Heart left ventricle (tissue), 13 donors: Measurements from ENCODE around the gene BEND7.

Experiments
- POLR2A ChIP-seq, 2 donors: fragments of 450-650 bp; IDR thresholded peaks; one replicate each; pipeline ENCODE4 v1.6.1; 2017; ENCODE audit warnings: antibody characterized with exemption in 2 of 2, mild to moderate bottlenecking in 2 of 2, moderate library complexity in 2 of 2
- TF ChIP-seq, protein P1 (sequence below), 12 donors: fragments of 200-600 bp; sonication (generic) in 4 of 12; IDR thresholded peaks; one replicate each; pipeline versions ENCODE4 v1.5.0 to v1.8.0; 2018 to 2022; ENCODE audit warnings: antibody characterized with exemption in 12 of 12, mild to moderate bottlenecking in 5 of 12
- donor health status: ischemic (EF 13 %, LVEDD 7.1; RV severe dilation, severe dysfunction).
- donor health status: DM: no; HTN: yes; CAD: no.
- donor health status: DM: no; HTN: no; CAD: no.
- donor health status: ischemic (EF 25% LVEDD 6.9; RV normal size, moderate dysfunction).
- donor health status: ischemic (EF 25% LVEDD 5.7; RV mildly dilated, moderate dysfunction).
- donor health status: ischemic (EF 35%, LVEDD 5.7; RV mildly dilated, moderate dysfunction).
- donor health status: nonischemic (EF 11% LVEDD 7.7; RV severe dilation, severe dysfunction).
- donor health status: DM: yes; HTN: yes; CAD: no.
- donor health status: PGD.
- donor health status: ischemic (EF 29% LVEDD 5.4; RV normal size, mild dysfunction).
- donor health status: nonischemic (EF 23%, LVEDD 6.1; RV moderate dilation, normal function).

DNA sequence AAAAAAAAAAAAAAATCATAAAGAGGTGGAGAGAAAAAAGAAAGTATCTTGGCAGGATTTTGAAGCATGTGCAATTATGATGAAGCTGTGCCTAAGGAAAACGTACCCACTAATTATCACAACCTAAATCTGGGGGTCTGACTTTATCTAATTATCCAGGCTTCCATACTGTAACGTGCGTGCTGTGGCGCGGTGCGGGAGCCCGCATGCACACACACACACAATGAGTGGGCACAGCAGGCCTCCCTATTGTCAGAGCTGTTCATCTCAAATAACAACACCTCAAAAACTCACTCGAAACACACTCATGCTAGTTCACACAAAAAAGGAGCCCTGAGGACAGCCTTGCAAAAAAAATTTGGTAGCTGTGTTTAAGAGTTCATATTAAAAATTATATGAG lies 31.9 kb downstream of the BEND7 start:
- TF ChIP-seq POLR2A (IDR thresholded peaks at IDR 0.05) = no peak
- TF ChIP-seq, protein P1, sequence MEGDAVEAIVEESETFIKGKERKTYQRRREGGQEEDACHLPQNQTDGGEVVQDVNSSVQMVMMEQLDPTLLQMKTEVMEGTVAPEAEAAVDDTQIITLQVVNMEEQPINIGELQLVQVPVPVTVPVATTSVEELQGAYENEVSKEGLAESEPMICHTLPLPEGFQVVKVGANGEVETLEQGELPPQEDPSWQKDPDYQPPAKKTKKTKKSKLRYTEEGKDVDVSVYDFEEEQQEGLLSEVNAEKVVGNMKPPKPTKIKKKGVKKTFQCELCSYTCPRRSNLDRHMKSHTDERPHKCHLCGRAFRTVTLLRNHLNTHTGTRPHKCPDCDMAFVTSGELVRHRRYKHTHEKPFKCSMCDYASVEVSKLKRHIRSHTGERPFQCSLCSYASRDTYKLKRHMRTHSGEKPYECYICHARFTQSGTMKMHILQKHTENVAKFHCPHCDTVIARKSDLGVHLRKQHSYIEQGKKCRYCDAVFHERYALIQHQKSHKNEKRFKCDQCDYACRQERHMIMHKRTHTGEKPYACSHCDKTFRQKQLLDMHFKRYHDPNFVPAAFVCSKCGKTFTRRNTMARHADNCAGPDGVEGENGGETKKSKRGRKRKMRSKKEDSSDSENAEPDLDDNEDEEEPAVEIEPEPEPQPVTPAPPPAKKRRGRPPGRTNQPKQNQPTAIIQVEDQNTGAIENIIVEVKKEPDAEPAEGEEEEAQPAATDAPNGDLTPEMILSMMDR (IDR thresholded peaks at IDR 0.05) = no peak
